Fibroblast of gingiva (primary cell): ENCODE results near the gene RAD23A.
"Not testable (repeated sequence)": the region's sequence is repeated elsewhere in the genome, so short reads cannot be mapped to it uniquely, and the experiment has no call there.

Experiments used
- DNase-seq: peaks from one replicate; pipeline ENCODE4 v3.0.0-alpha.2; 2011; ENCODE audit warnings: low read depth

The RAD23A gene

DNA sequence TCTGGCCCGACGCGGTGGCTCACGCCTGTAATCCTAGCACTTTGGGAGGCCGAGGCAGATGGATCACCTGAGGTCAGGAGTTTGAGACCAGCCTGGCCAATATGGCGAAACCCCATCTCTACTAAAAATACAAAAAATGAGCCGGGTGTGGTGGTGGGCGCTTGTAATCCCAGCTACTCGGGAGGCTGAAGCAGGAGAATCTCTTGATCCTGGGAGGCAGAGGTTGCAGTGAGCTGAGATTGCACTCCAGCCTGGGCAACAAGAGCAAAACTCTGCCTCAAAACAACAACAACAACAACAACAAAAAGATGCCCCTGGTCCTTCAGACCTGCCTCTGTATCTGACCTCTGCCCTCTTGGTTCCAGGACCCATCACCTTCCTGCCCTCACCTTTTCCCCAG, 9.9 kb downstream of the RAD23A start:
- DNase-seq: not testable (repeated sequence)

DNA sequence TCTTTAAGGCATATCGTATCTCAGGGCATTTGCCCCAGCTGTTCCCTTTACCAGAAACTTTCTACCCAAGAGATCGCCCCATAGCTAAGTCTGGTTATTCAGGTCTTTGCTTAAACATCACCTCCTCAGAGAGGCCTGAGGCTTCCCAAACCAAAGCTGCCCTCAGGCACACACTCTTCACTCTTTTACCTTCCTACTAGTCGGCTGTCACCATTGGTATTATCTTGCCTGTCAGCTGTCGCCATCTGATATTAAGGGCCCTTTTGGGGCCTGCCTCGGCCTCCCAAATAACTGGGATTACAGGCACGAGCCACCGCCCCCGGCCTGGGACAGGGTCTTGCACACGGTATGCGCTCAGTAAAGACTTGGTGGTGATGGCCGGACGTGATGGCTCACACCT, 10.3 kb downstream of the RAD23A start:
- no peak for DNase-seq

DNA sequence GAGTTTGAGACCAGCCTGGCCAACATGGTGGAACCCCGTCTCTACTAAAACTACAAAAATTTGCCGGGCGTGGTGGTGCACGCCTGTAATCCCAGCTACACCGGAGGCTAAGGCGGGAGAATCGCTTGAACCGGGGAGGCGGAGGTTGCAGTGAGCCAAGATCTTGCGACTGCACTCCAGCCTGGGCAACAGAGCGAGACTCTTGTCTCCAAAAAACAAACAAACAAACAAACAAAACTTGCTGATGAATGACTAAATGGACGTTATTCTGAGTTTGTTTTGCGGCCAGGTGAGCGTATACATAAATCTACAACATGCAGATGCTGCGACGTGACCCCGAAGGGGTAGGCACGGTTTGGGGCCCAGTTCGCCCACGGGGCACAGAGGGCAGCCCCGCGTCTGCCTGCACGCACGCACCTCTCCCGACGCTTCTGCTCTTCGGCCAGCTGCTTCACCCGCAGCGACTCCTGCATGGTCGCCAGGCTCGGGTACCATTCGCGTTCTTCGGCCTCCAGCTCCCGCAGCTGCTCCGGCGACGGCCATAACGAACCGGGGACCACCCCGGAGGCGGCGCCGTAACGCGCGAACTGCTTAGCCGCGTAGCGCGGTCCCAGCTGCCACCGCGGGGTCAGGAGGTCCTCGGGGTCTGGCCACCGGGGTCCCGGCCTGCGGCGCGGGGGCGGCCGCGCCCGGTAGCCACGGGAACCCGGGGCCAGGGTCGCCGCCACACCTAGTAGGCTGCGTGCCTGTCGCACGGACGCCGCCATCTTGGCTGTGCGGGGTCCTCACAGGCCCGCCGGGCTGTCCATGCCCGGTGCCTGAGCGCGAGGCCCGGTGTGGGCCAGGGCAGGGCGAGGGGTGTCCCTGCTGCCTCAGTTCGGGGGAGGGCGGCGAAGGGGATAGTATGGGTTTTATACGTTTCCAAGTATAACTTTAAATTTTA, 11.1 kb downstream of the RAD23A start, which contains the start of gene GADD45GIP1:
TSS of gene GADD45GIP1 (minus strand) at position 778 of the 943 bp plus-strand sequence. CDS start at position 767, 11 bp downstream.
- DNase-seq: peak; percentile 71

DNA sequence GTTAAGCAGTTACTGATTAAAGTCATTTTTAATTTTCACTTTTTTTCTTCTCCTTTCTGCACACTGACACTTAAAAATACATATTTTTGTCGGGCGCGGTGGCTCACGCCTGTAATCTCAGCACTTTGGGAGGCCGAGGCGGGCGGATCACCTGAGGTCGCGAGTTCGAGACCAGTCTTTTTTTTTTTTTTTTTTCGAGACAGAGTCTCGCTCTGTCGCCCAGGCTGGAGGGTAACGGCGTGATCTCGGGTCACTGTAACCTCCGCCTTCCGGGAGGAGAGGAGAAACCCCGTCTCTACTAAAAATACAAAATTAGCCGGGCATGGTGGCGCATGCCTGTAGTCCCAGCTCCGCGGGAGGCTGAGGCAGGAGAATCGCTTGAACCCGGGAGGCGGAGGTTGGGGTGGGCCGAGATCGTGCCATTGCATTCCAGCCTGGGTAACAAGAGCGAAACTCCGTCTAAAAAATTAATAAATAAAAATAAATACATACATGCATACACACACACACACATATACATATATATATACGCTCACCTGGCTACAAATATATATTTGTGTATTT, 11.8 kb downstream of the RAD23A start:
- not testable (repeated sequence) for DNase-seq

GRCh38 chr19:12959481-12959880, 13.8 kb downstream of the RAD23A start:
- no peak for DNase-seq

- peak; percentile 48 for DNase-seq
Measured at GRCh38 chr19:12965017-12965811, 19.6 kb downstream of the RAD23A start.

- DNase-seq: no peak
Measured at GRCh38 chr19:12965812-12966135, 20.1 kb downstream of the RAD23A start.

GRCh38 chr19:12967907-12968306, 22.2 kb downstream of the RAD23A start:
- no peak for DNase-seq

DNA sequence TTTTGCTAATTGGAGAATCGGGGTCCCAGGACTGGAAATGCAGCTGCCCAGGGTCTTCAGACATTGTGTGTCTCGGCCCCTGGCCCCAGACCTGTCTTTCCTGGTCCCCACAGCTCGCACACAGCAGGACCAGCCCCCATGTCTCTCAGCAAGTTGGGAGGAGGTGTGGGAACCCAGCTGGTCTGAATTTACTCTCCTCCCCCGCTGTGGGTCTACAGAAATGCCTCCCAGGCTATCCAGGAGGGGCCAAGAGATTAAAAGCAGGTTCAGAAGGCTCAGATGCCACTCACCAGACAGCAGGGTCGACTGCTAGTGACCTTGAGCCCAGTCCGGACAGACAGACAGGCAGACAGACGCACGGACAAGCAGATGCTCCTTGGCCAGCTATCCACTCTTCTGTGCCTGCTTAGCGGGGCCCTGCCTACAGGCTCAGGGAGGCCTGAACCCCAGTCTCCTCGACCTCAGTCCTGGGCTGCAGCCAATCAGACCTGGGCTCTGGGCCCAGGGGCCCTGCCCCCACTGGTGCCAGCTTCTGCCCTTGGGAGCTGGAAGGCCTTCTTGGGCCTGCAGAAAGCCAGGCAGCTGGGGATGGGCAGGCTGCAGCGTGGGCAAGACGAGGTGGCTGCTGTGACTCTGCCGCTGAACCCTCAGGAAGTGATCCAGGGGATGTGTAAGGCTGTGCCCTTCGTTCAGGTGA, 23.8 kb downstream of the RAD23A start, which contains the start of gene DAND5:
TSS of gene DAND5 (plus strand) at position 285 of the 697 bp plus-strand sequence. CDS start at position 370, 85 bp downstream.
- DNase-seq: peak; percentile 44

DNA sequence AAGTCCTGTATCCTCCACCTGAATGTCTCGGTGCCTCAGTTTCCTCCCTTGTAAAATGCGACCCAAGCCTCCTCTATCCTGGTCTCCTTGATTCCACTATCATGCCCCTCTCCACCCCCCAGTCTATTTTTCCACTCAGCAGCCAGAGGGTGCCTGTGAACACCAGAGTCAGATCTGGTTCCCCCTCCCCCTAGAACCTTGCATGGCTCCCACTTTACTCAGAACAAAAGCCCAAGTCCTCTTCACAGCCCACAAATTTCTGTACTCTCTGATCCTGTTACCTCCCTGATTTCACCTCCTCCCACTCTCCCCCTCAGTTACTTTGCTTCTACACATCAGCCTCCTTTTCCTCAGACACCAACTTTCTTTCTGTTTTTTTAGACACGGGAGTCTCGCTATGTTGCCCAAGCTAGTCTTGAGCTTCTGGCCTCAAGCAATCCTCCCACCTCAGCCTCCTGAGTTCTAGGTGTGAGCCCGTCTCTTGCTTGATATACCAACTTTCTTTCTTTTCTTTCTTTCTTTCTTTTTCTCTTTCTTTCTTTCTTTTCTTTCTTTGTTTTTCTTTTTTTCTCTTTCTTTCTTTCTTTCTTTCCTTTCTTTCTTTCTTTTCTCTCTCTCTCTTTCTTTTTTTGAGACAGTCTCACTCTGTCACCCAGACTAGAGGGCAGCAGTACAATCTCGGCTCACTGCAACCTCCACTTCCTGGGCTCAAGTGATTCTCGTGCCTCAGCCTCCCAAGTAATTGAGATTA, 24.6 kb downstream of the RAD23A start:
- no peak for DNase-seq

GRCh38 chr19:12973236-12973635, 27.6 kb downstream of the RAD23A start:
- DNase-seq: no peak

DNA sequence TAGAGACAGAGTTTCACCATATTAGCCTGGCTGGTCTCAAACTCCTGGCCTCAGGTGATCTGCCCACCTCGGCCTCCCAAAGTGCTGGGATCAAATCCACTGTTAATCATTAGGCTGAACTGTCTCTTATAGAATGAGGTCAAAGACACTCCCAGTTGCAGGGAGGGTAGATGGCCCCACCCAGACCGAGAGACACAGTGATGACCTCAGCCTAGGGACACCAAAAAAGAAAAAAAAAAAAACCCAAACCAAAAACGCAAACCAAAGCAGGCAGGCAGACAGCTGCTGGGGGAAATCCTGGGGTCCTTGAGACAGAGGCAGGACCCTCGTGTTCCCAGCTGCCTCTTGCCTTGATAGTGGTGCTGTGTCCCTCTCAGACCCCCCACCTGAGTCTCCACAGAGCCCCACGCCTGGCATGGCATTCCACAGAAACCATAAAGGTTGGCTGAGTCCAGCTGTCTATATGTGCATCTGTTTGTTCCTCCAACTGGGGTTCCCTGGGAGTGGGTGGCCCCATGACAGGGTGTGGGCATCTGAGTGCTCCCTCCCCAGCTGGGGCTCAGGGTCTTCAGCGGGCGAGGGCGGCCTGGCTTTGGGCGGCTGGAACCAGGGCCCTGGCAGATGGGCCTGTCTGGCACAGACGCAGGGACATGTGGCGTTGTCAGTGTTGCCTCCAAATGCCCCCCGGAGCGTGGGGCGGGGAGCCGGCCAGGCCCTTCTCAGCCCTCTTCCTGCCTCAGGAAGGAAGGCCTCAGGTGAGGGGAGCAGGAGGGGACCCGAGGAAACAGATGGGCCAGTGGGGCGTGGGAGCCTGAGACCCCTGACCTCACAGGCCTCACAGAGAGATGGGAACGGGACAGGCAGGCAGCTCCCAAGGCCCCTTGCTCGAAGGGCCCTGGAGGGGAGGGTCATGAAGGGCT, 28.9 kb downstream of the RAD23A start:
- DNase-seq: no peak

- DNase-seq: no peak
Measured at GRCh38 chr19:12975221-12975741, 29.6 kb downstream of the RAD23A start.

DNA sequence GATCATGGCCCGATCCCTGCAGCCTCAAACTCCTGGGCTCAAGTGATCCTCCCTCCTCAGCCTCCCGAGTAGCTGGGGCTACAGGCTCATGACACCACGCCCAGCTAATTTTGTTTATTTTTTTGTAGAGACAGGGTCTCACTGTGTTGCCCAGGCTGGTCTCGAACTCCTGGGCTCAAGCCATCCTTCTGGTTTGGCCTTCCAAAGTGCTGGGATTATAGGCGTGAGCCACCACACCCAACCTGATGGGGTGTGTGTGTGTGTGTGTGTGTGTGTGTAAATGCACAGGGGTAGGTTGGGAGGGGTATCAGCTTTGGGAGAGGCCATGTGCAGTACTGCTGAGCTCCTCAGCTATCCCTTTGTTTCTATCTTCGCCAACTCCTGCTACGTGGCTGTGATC, 30.4 kb downstream of the RAD23A start:
- not testable (repeated sequence) for DNase-seq

DNA sequence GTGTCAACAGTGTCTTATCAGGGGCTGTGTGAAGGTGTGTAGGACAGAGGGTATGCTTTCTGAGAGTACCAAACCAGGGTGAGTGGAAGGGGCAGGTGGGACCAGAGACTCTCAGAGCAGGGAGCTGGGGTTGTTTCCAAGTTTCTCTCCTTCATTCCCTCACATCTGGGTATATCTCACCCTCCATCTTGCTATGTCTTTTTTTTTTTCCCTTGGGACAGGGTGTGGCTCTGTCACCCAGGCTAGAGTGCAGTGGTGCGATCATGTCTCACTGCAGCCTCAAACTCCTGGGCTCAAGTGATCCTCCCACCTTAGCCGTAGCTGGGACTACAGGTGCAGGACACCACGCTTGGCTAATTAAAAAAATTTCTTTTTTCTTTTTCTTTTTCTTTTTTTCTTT, 34.3 kb downstream of the RAD23A start:
- no peak for DNase-seq

DNA sequence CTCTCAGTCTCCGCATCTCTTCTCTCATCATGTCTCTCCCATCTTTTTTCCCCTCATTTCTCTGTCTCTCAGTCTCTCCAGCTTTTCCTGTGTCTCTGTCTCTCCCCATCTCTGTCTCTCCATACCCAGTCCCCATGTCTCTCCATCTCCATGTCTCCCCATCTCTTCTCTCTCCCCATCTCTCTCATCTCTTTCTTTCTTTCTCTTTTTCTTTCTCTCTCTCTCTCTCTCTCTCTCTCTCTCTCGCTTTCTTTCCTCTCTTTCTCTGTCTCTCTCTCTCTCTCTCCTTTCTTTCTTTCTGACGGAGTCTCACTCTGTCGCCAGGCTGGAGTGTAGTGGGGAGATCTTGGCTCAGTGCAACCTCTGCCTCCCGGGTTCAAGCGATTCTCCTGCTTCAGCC, 37.0 kb downstream of the RAD23A start:
- no peak for DNase-seq

GRCh38 chr19:12983091-12983490, 37.4 kb downstream of the RAD23A start:
- no peak for DNase-seq

- peak; percentile 77 for DNase-seq
Measured at GRCh38 chr19:12983542-12984142, 38.0 kb downstream of the RAD23A start.

GRCh38 chr19:12984143-12984627, 38.5 kb downstream of the RAD23A start:
- no peak for DNase-seq
